Mesendoderm (in vitro differentiated cells): ENCODE results near the gene CALCOCO2.

Experiments
- DNase-seq: peaks from one replicate; pipeline ENCODE4 v3.0.0; 2013
- H2AK5ac ChIP-seq: 2 replicates; pipeline ENCODE4 v1.6.1; 2013; ENCODE audit warnings: low read length, inconsistent platforms
- H2BK120ac ChIP-seq: 2 replicates; pipeline ENCODE4 v1.6.1; 2013; ENCODE audit warnings: low read depth, mild to moderate bottlenecking, low read length, moderate library complexity, mixed read lengths
- H2BK15ac ChIP-seq: replicated peaks from 2 replicates; pipeline ENCODE4 v1.6.1; 2013; ENCODE audit warnings: low read depth, mild to moderate bottlenecking, moderate library complexity
- H2BK5ac ChIP-seq: 2 replicates; pipeline ENCODE4 v1.6.1; 2013; ENCODE audit warnings: low read length, inconsistent platforms
- H3K18ac ChIP-seq: 2 replicates; pipeline ENCODE4 v1.6.1; 2013; ENCODE audit warnings: mild to moderate bottlenecking, low read length, mixed read lengths
- H3K23ac ChIP-seq: one replicate; pipeline ENCODE4 v1.6.1; 2013; ENCODE audit warnings: low read length
- H3K27ac ChIP-seq: 2 replicates; pipeline ENCODE4 v1.5.1; 2013; ENCODE audit warnings: low read depth, mild to moderate bottlenecking, inconsistent platforms, low read length, moderate library complexity
- H3K27me3 ChIP-seq: 2 replicates; pipeline ENCODE4 v1.6.1; 2013; ENCODE audit warnings: low read length, control low read depth, mild to moderate bottlenecking, inconsistent platforms; ENCODE audit not compliant: insufficient read depth, poor library complexity
- H3K36me3 ChIP-seq: 2 replicates; pipeline ENCODE4 v1.6.1; 2013; ENCODE audit warnings: low read length, inconsistent platforms; ENCODE audit not compliant: control insufficient read depth, insufficient read depth
- H3K4ac ChIP-seq: one replicate; pipeline ENCODE4 v1.6.1; 2013; ENCODE audit warnings: low read depth, mild to moderate bottlenecking, low read length, moderate library complexity
- H3K4me1 ChIP-seq: 2 replicates; pipeline ENCODE4 v1.6.1; 2013; ENCODE audit warnings: low read depth, low read length, inconsistent platforms; ENCODE audit not compliant: control insufficient read depth
- H3K4me2 ChIP-seq: 2 replicates; pipeline ENCODE4 v1.6.1; 2013; ENCODE audit warnings: low read length
- H3K4me3 ChIP-seq: 2 replicates; pipeline ENCODE4 v1.5.1; 2013; ENCODE audit warnings: mild to moderate bottlenecking, low read length
- H3K56ac ChIP-seq: one replicate; pipeline ENCODE4 v1.6.1; 2013; ENCODE audit warnings: low read length
- H3K79me1 ChIP-seq: 2 replicates; pipeline ENCODE4 v1.6.1; 2013; ENCODE audit warnings: low read length, inconsistent platforms
- H3K79me2 ChIP-seq: 2 replicates; pipeline ENCODE4 v1.6.1; 2013; ENCODE audit warnings: mild to moderate bottlenecking, low read length; ENCODE audit not compliant: control insufficient read depth, insufficient read depth
- H3K9ac ChIP-seq: 2 replicates; pipeline ENCODE4 v1.6.1; 2013; ENCODE audit warnings: low read length, inconsistent platforms
- H4K5ac ChIP-seq: one replicate; pipeline ENCODE4 v1.6.1; 2013; ENCODE audit warnings: low read length
- H4K8ac ChIP-seq: one replicate; pipeline ENCODE4 v1.6.1; 2013; ENCODE audit warnings: low read depth, mild to moderate bottlenecking, control low read depth, low read length, moderate library complexity
- WGBS: extraction: QIAGEN DNeasy Blood & Tissue Kit; methylation state at CpG from one replicate; pipeline ENCODE4 v1.1.7; 2013; ENCODE audit warnings: low lambda C conversion rate, missing lambda C conversion rate; ENCODE audit not compliant: insufficient coverage; ENCODE audit errors: extremely low coverage; 5-methylcytosine and 5-hydroxymethylcytosine counted together

Gene CALCOCO2

DNA sequence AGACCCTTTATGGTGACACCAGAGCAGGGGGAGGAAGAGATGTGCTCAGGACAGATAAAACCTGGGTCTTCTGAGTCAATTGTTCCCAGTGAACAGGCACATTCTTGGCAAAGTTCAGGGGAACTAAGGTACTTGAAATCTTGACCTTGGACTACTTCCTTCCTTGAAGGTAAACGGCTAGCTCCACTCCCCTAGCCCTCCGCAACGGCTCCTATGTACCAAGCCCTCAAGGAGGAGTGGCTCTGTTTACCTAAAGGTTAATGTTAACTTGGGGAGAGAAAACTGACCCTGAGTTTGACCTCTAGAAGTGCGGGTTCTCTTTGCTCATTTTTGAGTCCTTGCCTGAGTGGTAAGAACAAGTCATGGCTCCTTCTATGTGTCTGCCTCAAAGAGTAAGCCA lies 21.7 kb upstream of the CALCOCO2 start:
- no peaks in the 10 kb centered on the region for H3K79me1 ChIP-seq
- no peak overlapping the region for H3K18ac ChIP-seq

DNA sequence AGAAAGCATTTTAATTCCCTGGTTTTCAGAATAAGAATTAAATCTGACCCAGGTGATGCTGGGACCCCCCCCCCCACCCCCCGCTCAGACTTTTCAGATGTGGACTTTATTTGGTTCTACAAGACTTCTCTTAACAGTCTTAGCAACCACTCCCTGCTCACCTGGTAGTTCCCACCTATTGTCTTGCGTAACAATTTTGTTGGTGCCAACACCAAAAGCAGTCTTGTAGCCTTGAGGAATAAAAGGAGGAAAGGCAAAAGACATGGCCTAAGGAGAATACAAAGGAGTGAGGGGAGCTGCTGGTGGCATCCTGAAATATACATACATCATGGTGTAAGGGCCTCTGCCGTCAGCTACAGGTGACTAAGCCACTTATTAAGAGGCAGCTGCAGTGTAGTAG lies 18.8 kb upstream of the CALCOCO2 start:
- no peaks in the 10 kb centered on the region for H3K79me2 ChIP-seq
- H2BK5ac ChIP-seq = no peak overlapping the region
- no peak overlapping the region for H3K56ac ChIP-seq
- no peak overlapping the region for H2BK15ac ChIP-seq
- no peak overlapping the region for H3K9ac ChIP-seq
- H3K4me2 ChIP-seq = no peak overlapping the region
- H3K4me1 ChIP-seq = no peaks in the 10 kb centered on the region
- H4K8ac ChIP-seq = no peak overlapping the region
- no peak overlapping the region for H4K5ac ChIP-seq
- no peaks in the 10 kb centered on the region for H3K36me3 ChIP-seq
- no peak overlapping the region for H2AK5ac ChIP-seq
- no peaks in the 10 kb centered on the region for H3K27me3 ChIP-seq
- no CpG with 5 or more reads among the region's 3 CpGs for WGBS
- H2BK120ac ChIP-seq = no peak overlapping the region
- no peak overlapping the region for H3K27ac ChIP-seq
- no peaks in the 10 kb centered on the region for H3K79me1 ChIP-seq
- H3K4me3 ChIP-seq = no peak overlapping the region
- H3K4ac ChIP-seq = no peak overlapping the region
- DNase-seq = no peak
- H3K23ac ChIP-seq = no peak overlapping the region
- no peak overlapping the region for H3K18ac ChIP-seq

More for the DNA sequence above, 21.7 kb upstream of the CALCOCO2 start:
- Histone ChIP-seq H3K4ac (no peak overlapping the region), H4K5ac (no peak overlapping the region), H3K23ac (no peak overlapping the region), H3K9ac (no peak overlapping the region), H3K36me3 (no peaks in the 10 kb centered on the region), H3K79me2 (no peaks in the 10 kb centered on the region), H3K4me3 (no peak overlapping the region), H2BK120ac (no peak overlapping the region), H3K27ac (no peak overlapping the region), H2BK5ac (no peak overlapping the region), H3K4me1 (no peaks in the 10 kb centered on the region), H4K8ac (no peak overlapping the region), H3K4me2 (no peak overlapping the region), H2AK5ac (no peak overlapping the region), H2BK15ac (no peak overlapping the region), H3K56ac (no peak overlapping the region), H3K27me3 (no peaks in the 10 kb centered on the region)
- DNase-seq = no peak
- WGBS = no CpG with 5 or more reads among the region's 4 CpGs

- WGBS = no CpG with 5 or more reads among the region's 7 CpGs
- Histone ChIP-seq H3K27me3 (no peaks in the 10 kb centered on the region), H3K4me2 (no peak overlapping the region), H3K36me3 (no peaks in the 10 kb centered on the region), H3K79me2 (no peaks in the 10 kb centered on the region), H3K4me3 (no peak overlapping the region), H2BK5ac (no peak overlapping the region), H3K18ac (no peak overlapping the region), H3K79me1 (no peaks in the 10 kb centered on the region), H2AK5ac (no peak overlapping the region), H2BK15ac (no peak overlapping the region), H3K56ac (no peak overlapping the region), H4K5ac (no peak overlapping the region), H3K4me1 (no peaks in the 10 kb centered on the region), H2BK120ac (no peak overlapping the region), H4K8ac (no peak overlapping the region), H3K23ac (no peak overlapping the region), H3K4ac (no peak overlapping the region), H3K27ac (no peak overlapping the region), H3K9ac (no peak overlapping the region)
- DNase-seq = peak; percentile 74
Observed at GRCh38 chr17:48814504-48814903, 16.3 kb upstream of the CALCOCO2 start.

GRCh38 chr17:48815311-48815710 lies 15.5 kb upstream of the CALCOCO2 start:
- no peaks in the 10 kb centered on the region for H3K36me3 ChIP-seq
- no CpG with 5 or more reads among the region's 3 CpGs for WGBS
- no peaks in the 10 kb centered on the region for H3K4me1 ChIP-seq
- no peak overlapping the region for H3K4me2 ChIP-seq
- H2BK15ac ChIP-seq = no peak overlapping the region
- H2AK5ac ChIP-seq = no peak overlapping the region
- no peaks in the 10 kb centered on the region for H3K79me2 ChIP-seq
- H2BK5ac ChIP-seq = no peak overlapping the region
- no peak overlapping the region for H3K27ac ChIP-seq
- no peak overlapping the region for H3K23ac ChIP-seq
- no peaks in the 10 kb centered on the region for H3K79me1 ChIP-seq
- no peak overlapping the region for H3K4me3 ChIP-seq
- no peak overlapping the region for H3K4ac ChIP-seq
- no peak overlapping the region for H4K5ac ChIP-seq
- no peak overlapping the region for H3K18ac ChIP-seq
- H3K27me3 ChIP-seq = no peaks in the 10 kb centered on the region
- no peak overlapping the region for H2BK120ac ChIP-seq
- H3K9ac ChIP-seq = no peak overlapping the region
- DNase-seq = no peak
- H4K8ac ChIP-seq = no peak overlapping the region
- no peak overlapping the region for H3K56ac ChIP-seq

DNA sequence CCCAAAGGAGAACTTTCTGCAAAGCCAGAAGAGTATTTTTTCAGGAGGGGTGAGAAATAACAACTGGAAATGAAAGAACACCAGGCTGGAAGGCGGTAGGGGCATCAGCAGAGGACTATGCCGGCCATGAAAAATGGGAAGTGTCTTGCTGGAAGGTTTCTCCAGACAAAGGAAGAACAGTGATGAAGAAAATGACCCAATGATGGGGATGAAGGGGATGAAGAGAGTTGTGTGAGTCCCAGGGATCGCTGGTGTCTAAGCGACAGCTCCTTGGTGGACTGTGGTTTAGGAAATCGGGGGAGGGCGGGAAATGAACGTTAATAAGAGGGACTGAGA lies 14.4 kb upstream of the CALCOCO2 start:
- Histone ChIP-seq H2AK5ac (no peak overlapping the region), H2BK5ac (no peak overlapping the region), H3K9ac (peak overlapping the region; percentile 46), H3K27me3 (no peaks in the 10 kb centered on the region), H3K18ac (no peak overlapping the region), H2BK15ac (no peak overlapping the region), H3K27ac (no peak overlapping the region), H3K79me1 (no peaks in the 10 kb centered on the region), H3K56ac (peak overlapping the region; percentile 50), H3K36me3 (no peaks in the 10 kb centered on the region), H3K4me3 (no peak overlapping the region), H3K4me2 (peak overlapping the region; percentile 74), H3K4ac (no peak overlapping the region), H4K8ac (no peak overlapping the region), H4K5ac (no peak overlapping the region), H3K23ac (no peak overlapping the region), H2BK120ac (no peak overlapping the region), H3K79me2 (no peaks in the 10 kb centered on the region), H3K4me1 (no peaks in the 10 kb centered on the region)
- no CpG with 5 or more reads among the region's 7 CpGs for WGBS
- DNase-seq = no peak

- H3K9ac ChIP-seq = peak within 1 kb of the TSS; percentile 69
- no peaks in the 10 kb centered on the region for H3K79me1 ChIP-seq
- H3K36me3 ChIP-seq = no peaks in the 10 kb centered on the region
- H3K27me3 ChIP-seq = no peaks in the 10 kb centered on the region
- no peak within 1 kb of the TSS for H4K5ac ChIP-seq
- no peak within 1 kb of the TSS for H3K23ac ChIP-seq
- H2AK5ac ChIP-seq = no peak within 1 kb of the TSS
- peak within 1 kb of the TSS; percentile 81 for H3K4me2 ChIP-seq
- H4K8ac ChIP-seq = no peak within 1 kb of the TSS
- peak; percentile 97 for DNase-seq
- no peak within 1 kb of the TSS for H3K27ac ChIP-seq
- no peak within 1 kb of the TSS for H2BK120ac ChIP-seq
- peak within 1 kb of the TSS; percentile 35 for H3K4me3 ChIP-seq
- no peak within 1 kb of the TSS for H3K4ac ChIP-seq
- H2BK15ac ChIP-seq = no peak within 1 kb of the TSS
- H2BK5ac ChIP-seq = no peak within 1 kb of the TSS
- no peaks in the 10 kb centered on the region for H3K4me1 ChIP-seq
- peak within 1 kb of the TSS; percentile 73 for H3K56ac ChIP-seq
- WGBS = no CpG with 5 or more reads among the region's 64 CpGs
- no peaks in the 10 kb centered on the region for H3K79me2 ChIP-seq
- H3K18ac ChIP-seq = no peak within 1 kb of the TSS
Observed at GRCh38 chr17:48816774-48817590, 13.9 kb upstream of the CALCOCO2 start, which contains the start of gene TTLL6. TSS of gene TTLL6 (minus strand) at chr17:48817229. CDS start at chr17:48817072, 157 bp downstream.
